AG08396 (cell line): ENCODE data around the gene KRTAP12-3.
"Not testable (repeated sequence)": the region's sequence is repeated elsewhere in the genome, so short reads cannot be mapped to it uniquely, and the experiment has no call there.

Experiments
- DNase-seq: peaks from one replicate; pipeline ENCODE4 v3.0.0; 2012; ENCODE audit warnings: low spot score, mixed read lengths

KRTAP12-3 gene

DNA sequence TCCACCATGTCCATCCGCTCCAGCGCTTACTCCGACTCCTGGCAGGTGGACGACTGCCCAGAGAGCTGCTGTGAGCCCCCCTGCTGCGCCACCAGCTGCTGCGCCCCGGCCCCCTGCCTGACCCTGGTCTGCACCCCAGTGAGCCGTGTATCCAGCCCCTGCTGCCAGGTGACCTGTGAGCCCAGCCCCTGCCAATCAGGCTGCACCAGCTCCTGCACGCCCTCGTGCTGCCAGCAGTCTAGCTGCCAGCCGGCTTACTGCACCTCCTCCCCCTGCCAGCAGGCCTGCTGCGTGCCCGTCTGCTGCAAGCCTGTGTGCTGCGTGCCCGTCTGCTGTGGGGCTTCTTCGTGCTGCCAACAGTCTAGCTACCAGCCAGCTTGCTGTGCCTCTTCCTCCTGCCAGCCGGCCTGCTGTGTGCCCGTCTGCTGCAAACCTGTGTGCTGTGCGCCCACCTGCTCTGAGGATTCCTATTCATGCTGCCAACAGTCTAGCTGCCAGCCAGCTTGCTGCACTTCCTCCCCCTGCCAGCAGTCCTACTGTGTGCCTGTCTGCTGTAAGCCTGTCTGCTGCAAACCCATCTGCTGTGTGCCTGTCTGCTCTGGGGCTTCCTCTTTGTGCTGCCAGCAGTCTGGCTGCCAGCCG, 30.4 kb upstream of the KRTAP12-3 start:
- DNase-seq: not testable (repeated sequence)

- not testable (repeated sequence) for DNase-seq
Measured at GRCh38 chr21:44627831-44628233, 29.9 kb upstream of the KRTAP12-3 start.

GRCh38 chr21:44628707-44629391, 28.9 kb upstream of the KRTAP12-3 start:
- no peak for DNase-seq

DNA sequence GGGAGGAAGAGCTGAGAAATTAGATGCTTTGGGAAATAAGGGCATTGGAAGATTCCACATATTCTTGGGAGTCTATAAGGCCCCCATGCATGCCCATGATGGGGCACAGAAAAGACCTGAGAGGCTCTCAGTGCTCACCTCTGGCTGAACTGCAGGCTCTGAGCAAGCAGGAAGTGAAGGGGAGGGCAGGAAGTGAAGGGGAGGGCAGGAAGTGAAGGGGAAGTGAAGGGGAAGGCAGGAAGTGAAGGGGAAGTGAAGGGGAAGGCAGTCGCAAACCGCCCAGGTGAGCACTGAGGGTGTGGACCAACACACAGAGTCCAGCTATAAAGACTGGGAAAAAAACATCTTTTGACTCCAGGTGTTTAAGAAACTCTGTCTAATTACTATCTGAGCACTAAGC, 27.3 kb upstream of the KRTAP12-3 start:
- DNase-seq: no peak

- DNase-seq: no peak
Measured at GRCh38 chr21:44632067-44632466, 25.7 kb upstream of the KRTAP12-3 start.

DNA sequence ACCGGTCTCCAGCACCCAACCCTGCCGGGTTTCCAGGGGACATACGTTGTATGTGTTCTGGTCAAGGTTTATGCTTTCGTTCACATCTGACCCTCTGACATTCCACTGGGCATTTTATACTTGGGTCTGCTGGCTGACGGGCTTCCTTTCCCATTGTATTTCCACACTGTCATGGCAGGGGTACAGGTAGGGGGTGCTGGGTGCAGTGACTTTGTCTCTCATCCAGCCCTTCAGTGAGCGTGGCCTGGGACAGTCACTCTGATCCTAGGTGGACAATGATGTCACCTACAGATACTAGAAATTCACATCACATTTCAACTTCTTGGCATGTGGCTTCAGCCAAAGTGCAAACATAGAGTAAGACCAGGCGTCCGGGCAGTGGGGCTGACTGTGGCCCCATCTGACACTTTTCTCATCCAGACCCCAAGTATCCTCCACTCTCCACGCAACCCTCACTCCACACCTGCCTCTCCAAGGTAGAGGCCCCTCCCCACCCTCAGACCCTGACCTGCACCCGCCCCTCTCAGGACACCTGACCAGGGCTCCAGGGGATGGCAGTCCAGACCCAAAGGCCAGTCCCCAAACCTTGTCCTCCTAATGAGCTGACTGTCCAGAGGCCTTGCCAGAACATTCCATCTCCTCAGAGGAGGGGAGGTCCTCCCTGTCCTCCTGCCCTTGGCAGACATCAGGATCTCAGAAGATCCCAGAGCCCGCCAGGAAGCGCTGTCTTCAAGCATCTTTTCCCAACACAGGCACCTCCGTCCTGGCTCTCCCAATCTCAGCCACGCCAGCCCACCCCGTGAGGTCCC, 21.3 kb upstream of the KRTAP12-3 start:
- DNase-seq: no peak

DNA sequence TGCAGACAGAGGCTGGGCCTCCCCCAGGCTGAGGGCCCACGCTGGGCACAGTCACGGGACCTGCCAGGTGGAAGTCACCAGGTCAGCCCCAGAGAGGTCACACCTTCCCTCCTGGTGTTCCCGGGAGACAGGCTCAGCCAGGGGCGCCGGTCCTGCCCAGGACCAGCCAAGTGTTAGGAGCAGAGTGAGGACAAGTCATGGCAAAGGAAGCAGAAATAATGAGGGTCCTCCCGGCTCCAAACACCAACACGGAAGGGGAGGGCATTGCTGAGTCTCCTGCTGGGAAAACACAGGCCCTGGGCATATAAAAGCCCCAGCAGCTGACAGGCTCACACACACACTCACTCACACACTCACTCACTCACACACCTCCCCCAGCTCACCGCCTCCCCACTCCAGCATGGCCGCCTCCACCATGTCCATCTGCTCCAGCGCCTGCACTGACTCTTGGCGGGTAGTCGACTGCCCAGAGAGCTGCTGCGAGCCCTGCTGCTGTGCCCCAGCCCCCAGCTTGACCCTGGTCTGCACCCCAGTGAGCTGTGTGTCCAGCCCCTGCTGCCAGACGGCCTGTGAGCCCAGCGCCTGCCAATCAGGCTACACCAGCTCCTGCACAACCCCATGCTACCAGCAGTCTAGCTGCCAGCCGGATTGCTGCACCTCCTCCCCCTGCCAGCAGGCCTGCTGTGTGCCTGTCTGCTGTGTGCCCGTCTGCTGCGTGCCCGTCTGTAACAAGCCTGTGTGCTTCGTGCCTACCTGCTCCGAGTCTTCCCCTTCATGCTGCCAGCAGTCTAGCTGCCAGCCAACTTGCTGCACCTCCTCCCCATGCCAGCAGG, 20.5 kb upstream of the KRTAP12-3 start, which contains the start of gene KRTAP10-10:
KRTAP10-10 (plus strand) TSS at position 339 of the 833 bp plus-strand sequence; CDS start at position 401, 62 bp downstream.
- no peak for DNase-seq

DNA sequence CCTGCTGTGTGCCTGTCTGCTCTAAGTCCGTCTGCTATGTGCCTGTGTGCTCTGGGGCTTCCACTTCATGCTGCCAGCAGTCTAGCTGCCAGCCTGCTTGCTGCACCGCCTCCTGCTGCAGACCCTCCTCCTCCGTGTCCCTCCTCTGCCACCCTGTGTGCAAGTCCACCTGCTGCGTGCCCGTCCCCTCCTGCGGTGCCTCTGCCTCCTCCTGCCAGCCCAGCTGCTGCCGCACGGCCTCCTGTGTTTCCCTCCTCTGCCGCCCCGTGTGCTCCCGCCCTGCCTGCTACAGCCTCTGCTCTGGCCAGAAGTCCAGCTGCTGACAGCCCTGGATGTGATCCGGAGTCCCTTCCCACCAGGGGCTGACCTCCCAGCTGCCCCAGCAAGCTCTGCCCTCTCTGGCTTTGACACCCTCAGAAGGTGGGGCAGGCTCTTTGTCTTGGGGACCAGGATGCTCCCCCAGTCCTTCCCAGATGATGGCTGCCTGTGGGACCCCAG, 19.8 kb upstream of the KRTAP12-3 start:
- DNase-seq: not testable (repeated sequence)

GRCh38 chr21:44638506-44639330, 19.0 kb upstream of the KRTAP12-3 start:
- not testable (repeated sequence) for DNase-seq

- no peak for DNase-seq
Measured at GRCh38 chr21:44639331-44639655, 18.4 kb upstream of the KRTAP12-3 start.

GRCh38 chr21:44640761-44641160, 17.0 kb upstream of the KRTAP12-3 start:
- DNase-seq: no peak

GRCh38 chr21:44643741-44644310, 13.9 kb upstream of the KRTAP12-3 start:
- DNase-seq: no peak

- DNase-seq: no peak
Measured at GRCh38 chr21:44644878-44645277, 12.9 kb upstream of the KRTAP12-3 start.

- not testable (repeated sequence) for DNase-seq
Measured at GRCh38 chr21:44646366-44647221, 11.1 kb upstream of the KRTAP12-3 start, which contains the start of gene KRTAP10-11. KRTAP10-11 (plus strand) TSS chr21:44646414; CDS start chr21:44646459, 45 bp downstream.

DNA sequence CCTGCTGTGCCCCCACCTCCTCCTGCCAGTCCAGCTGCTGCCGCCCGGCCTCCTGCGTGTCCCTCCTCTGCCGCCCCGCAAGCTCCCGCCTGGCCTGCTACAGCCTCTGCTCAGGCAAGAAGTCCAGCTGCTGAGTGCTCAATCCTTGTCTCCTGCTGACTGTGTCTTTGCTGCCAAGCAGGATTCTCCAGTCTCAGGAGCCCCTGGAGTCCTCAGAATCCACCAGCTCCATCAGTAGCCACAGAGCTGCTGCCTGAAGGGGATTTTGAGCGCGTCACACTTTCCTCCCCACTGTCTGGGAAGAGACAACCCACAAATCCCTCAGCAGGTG, 10.5 kb upstream of the KRTAP12-3 start:
- no peak for DNase-seq

DNA sequence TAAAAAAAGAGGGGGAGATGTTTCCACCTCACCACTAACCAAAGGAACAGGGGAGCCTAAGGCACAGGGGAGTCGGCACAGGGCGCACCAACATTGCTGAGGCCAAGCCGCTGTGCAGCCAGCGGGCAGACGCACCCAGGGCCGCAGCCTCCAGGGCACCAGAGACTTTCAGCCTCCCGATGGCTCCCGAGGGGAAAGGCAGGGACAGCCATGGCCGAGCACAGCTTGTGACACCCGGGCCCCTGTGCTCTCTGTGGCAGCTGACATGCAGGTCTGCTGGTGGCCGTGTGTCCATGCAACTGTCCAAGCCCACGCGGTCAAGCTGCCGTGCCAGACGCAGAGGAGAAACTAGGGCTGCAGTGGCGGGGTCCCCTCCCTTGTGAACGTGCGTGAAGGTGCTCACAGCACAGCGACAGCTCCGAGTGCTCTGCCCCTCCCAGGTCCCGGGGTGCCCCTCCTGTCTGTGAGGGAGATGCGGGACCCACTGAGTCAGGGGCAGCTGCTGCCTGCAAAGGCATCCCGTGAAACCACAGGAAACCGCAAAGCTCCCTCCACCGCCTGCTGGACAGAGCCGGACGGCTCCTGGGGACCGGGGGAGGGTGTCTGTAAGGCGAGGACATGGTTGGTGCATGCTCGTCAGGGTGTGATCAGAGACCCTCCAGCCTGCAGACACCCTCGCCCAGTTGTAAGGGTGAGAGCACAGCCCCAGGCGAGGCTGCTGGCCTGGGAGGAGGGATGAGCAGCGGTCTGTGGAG, 9.0 kb upstream of the KRTAP12-3 start:
- DNase-seq: no peak

GRCh38 chr21:44649521-44650100, 8.1 kb upstream of the KRTAP12-3 start:
- no peak for DNase-seq

- DNase-seq: no peak
Measured at GRCh38 chr21:44650265-44650972, 7.3 kb upstream of the KRTAP12-3 start.
